ENCODE measurements around the gene ZNF319.
A peak's percentile ranks its signal among the peaks of the same experiment; 100 is the strongest.
"Not testable (repeated sequence)": the region's sequence is repeated elsewhere in the genome, so short reads cannot be mapped to it uniquely, and the experiment has no call there.

Gene ZNF319

GRCh38 chr16:58011652-58012051 is 11.2 kb upstream of the ZNF319 start:
- H3K27ac ChIP-seq = no peak overlapping the region
- no peak for DNase-seq (ENCODE audit: low spot score)
- H3K4me3 ChIP-seq = no peak overlapping the region
- TF ChIP-seq CTCF (IDR thresholded peaks at IDR 0.05) = no peak

GRCh38 chr16:58010886-58011285 is 10.4 kb upstream of the ZNF319 start:
- DNase-seq (ENCODE audit: low spot score) = no peak
- Histone ChIP-seq H3K4me3 (no peak overlapping the region), H3K27ac (no peak overlapping the region)
- no peak for TF ChIP-seq CTCF (IDR thresholded peaks at IDR 0.05)

GRCh38 chr16:58009856-58010416 is 9.5 kb upstream of the ZNF319 start:
- DNase-seq (ENCODE audit: low spot score) = no peak

GRCh38 chr16:58004736-58005135 is 4.3 kb upstream of the ZNF319 start:
- Histone ChIP-seq H3K27ac (peak overlapping the region in 1 of 2 donors; percentile 64), H3K4me3 (peak overlapping the region; percentile 32)
- not testable (repeated sequence) for DNase-seq (ENCODE audit: low spot score)

More at GRCh38 chr16:58009856-58010416, 9.5 kb upstream of the ZNF319 start:
- H3K4me3 ChIP-seq = no peak overlapping the region
- H3K27ac ChIP-seq = no peak overlapping the region
- TF ChIP-seq CTCF (IDR thresholded peaks at IDR 0.05) = no peak

GRCh38 chr16:58002936-58003335 is 2.5 kb upstream of the ZNF319 start:
- no peak for DNase-seq (ENCODE audit: low spot score)
- no peak overlapping the region for H3K4me3 ChIP-seq
- no peak for TF ChIP-seq CTCF (IDR thresholded peaks at IDR 0.05)
- no peak overlapping the region for H3K27ac ChIP-seq

- DNase-seq (ENCODE audit: low spot score) = no peak
- no peak for TF ChIP-seq CTCF (IDR thresholded peaks at IDR 0.05)
- Histone ChIP-seq H3K4me3 (no peak overlapping the region), H3K27ac (no peak overlapping the region)
Observed at GRCh38 chr16:58002416-58002800, 1.9 kb upstream of the ZNF319 start.

GRCh38 chr16:58001781-58002415 is 1.4 kb upstream of the ZNF319 start:
- DNase-seq (ENCODE audit: low spot score) = no peak
- Histone ChIP-seq H3K4me3 (peak overlapping the region; percentile 79), H3K27ac (peak overlapping the region; percentile 82 to 93)
- no peak for TF ChIP-seq CTCF (IDR thresholded peaks at IDR 0.05)
